IMR-90 (cell line): ENCODE measurements around the gene NFKBIE. TPM values are rescaled to one million over a fixed set of nuclear protein-coding genes. Genes with fewer than 3 reads are reported as not detected.

Experiments
- ATAC-seq: fragments of 200-7000 bp; cut with Tn5 transposase; 2 replicates; pipeline ENCODE4 v1.9.1; 2020; ENCODE audit warnings: low read depth, mild to moderate bottlenecking, moderate library complexity
- BruUV-seq: library from RNA; stranded (reverse); fragments of 400-500 nt; replicated peaks from 2 replicates; lab custom pipeline; 2021; lab: Mats Ljungman, UMichigan
- CTCF ChIA-PET: fragments of 300-600 bp; formaldehyde crosslinking; extraction: SDS; loops from one replicate; lab custom pipeline; 2021; ENCODE audit warnings: antibody characterized with exemption; lab: Yijun Ruan, JAX
- POLR2A ChIA-PET: fragments of 300-600 bp; sonication (Branson Sonifier 250); formaldehyde crosslinking; loops from one replicate; lab custom pipeline; 2022; ENCODE audit warnings: antibody characterized with exemption; ENCODE audit not compliant: unreplicated experiment; lab: Charles Lee
- DNase-seq: peaks from one replicate; pipeline ENCODE4 v3.0.0; 2013
- H2AFZ ChIP-seq: replicated peaks from 2 replicates; pipeline ENCODE3; 2013; ENCODE audit warnings: low read length, mild to moderate bottlenecking; ENCODE audit not compliant: poor library complexity
- H2AK5ac ChIP-seq: 2 replicates; pipeline ENCODE4 v1.6.1; 2013; ENCODE audit warnings: low read depth, low read length, inconsistent platforms
- H2AK9ac ChIP-seq: replicated peaks from 2 replicates; pipeline ENCODE3; 2013; ENCODE audit warnings: mild to moderate bottlenecking, low read depth, low read length, moderate library complexity; ENCODE audit not compliant: poor library complexity
- H2BK120ac ChIP-seq: 2 replicates; pipeline ENCODE4 v1.6.1; 2013; ENCODE audit warnings: low read depth, low read length, inconsistent platforms
- H2BK15ac ChIP-seq: 3 replicates; pipeline ENCODE4 v1.6.1; 2013; ENCODE audit warnings: low read depth, low read length, inconsistent platforms
- H2BK20ac ChIP-seq: 2 replicates; pipeline ENCODE4 v1.6.1; 2013; ENCODE audit warnings: low read depth, mild to moderate bottlenecking, inconsistent platforms, low read length, moderate library complexity
- H2BK5ac ChIP-seq: 2 replicates; pipeline ENCODE4 v1.6.1; 2013; ENCODE audit warnings: mild to moderate bottlenecking, low read depth, low read length, inconsistent platforms; ENCODE audit not compliant: poor library complexity, severe bottlenecking
- H3K14ac ChIP-seq: replicated peaks from 2 replicates; pipeline ENCODE4 v1.6.1; 2013; ENCODE audit warnings: low read depth, low read length, inconsistent platforms
- H3K18ac ChIP-seq: 2 replicates; pipeline ENCODE4 v1.6.1; 2013; ENCODE audit warnings: low read depth, low read length, control low read depth
- H3K23ac ChIP-seq: 2 replicates; pipeline ENCODE4 v1.6.1; 2013; ENCODE audit warnings: low read depth, low read length, inconsistent platforms
- H3K27ac ChIP-seq: 2 replicates; pipeline ENCODE4 v1.5.1; 2013; ENCODE audit warnings: mild to moderate bottlenecking, control low read depth, low read length; ENCODE audit not compliant: insufficient read depth
- H3K27me3 ChIP-seq: 2 replicates; pipeline ENCODE4 v1.6.1; 2013; ENCODE audit warnings: low read length; ENCODE audit not compliant: control insufficient read depth, insufficient read depth
- H3K36me3 ChIP-seq: 2 replicates; pipeline ENCODE4 v1.6.1; 2013; ENCODE audit warnings: low read length, mixed read lengths; ENCODE audit not compliant: control insufficient read depth, insufficient read depth
- H3K4ac ChIP-seq: 2 replicates; pipeline ENCODE4 v1.6.1; 2013; ENCODE audit warnings: low read depth, low read length, inconsistent platforms
- H3K4me1 ChIP-seq: 2 replicates; pipeline ENCODE4 v1.6.1; 2013; ENCODE audit warnings: low read length, mixed read lengths; ENCODE audit not compliant: control insufficient read depth, insufficient read depth
- H3K4me2 ChIP-seq: 2 replicates; pipeline ENCODE4 v1.6.1; 2013; ENCODE audit warnings: low read depth, mild to moderate bottlenecking, control low read depth, low read length, moderate library complexity
- H3K4me3 ChIP-seq: 2 replicates; pipeline ENCODE4 v1.5.1; 2013; ENCODE audit warnings: low read depth, mild to moderate bottlenecking, control low read depth, low read length, moderate library complexity; ENCODE audit not compliant: insufficient read depth
- H3K56ac ChIP-seq: 2 replicates; pipeline ENCODE4 v1.6.1; 2013; ENCODE audit warnings: low read length, inconsistent platforms; ENCODE audit not compliant: insufficient read depth; ENCODE audit errors: extremely low read depth
- H3K79me1 ChIP-seq, 2 experiments: 2 replicates each; pipeline ENCODE4 v1.6.1; 2013; ENCODE audit warnings: low read length in 2 of 2, inconsistent platforms in 1 of 2, low read depth in 1 of 2
- H3K9ac ChIP-seq: 2 replicates; pipeline ENCODE4 v1.6.1; 2013; ENCODE audit warnings: low read depth, low read length, control low read depth
- H3K9me1 ChIP-seq: 2 replicates; pipeline ENCODE4 v1.6.1; 2013; ENCODE audit warnings: low read length, inconsistent platforms; ENCODE audit not compliant: insufficient read depth
- H3K9me3 ChIP-seq: 2 replicates; pipeline ENCODE4 v1.6.1; 2013; ENCODE audit warnings: low read length; ENCODE audit not compliant: control insufficient read depth, insufficient read depth
- H4K20me1 ChIP-seq: 2 replicates; pipeline ENCODE4 v1.6.1; 2013; ENCODE audit warnings: low read length, inconsistent platforms; ENCODE audit not compliant: insufficient read depth
- H4K5ac ChIP-seq: 2 replicates; pipeline ENCODE4 v1.6.1; 2013; ENCODE audit warnings: mild to moderate bottlenecking, low read depth, low read length, control low read depth
- H4K8ac ChIP-seq, 2 experiments: 2 replicates each; pipeline ENCODE4 v1.6.1; 2013; ENCODE audit warnings: low read depth in 2 of 2, low read length in 2 of 2, control low read depth in 1 of 2, inconsistent platforms in 1 of 2
- H4K91ac ChIP-seq: 2 replicates; pipeline ENCODE4 v1.6.1; 2013; ENCODE audit warnings: low read depth, low read length, inconsistent platforms; ENCODE audit not compliant: insufficient read depth
- BHLHE40 ChIP-seq: fragments of 150-350 bp; IDR thresholded peaks from 2 replicates; pipeline ENCODE4 v1.6.1; 2016; ENCODE audit warnings: mild to moderate bottlenecking, low read depth, low read length
- CEBPB ChIP-seq: IDR thresholded peaks from 2 replicates; pipeline ENCODE4 v1.6.1; 2012; ENCODE audit warnings: low read depth, low read length, improper control_type of control experiment
- CHD1 ChIP-seq: IDR thresholded peaks from 2 replicates; pipeline ENCODE4 v1.6.1; 2012; ENCODE audit warnings: low read depth, low read length, improper control_type of control experiment
- ELK1 ChIP-seq: fragments of 150-350 bp; IDR thresholded peaks from 2 replicates; pipeline ENCODE4 v1.6.1; 2016; ENCODE audit warnings: low read depth, mild to moderate bottlenecking, low read length, moderate library complexity, borderline replicate concordance
- POLR2A ChIP-seq: IDR thresholded peaks from 2 replicates; pipeline ENCODE4 v1.6.1; 2012; ENCODE audit warnings: mild to moderate bottlenecking, low read depth, low read length
- RFX5 ChIP-seq: IDR thresholded peaks from 2 replicates; pipeline ENCODE4 v1.8.0; 2012; ENCODE audit warnings: low read depth, mild to moderate bottlenecking, low read length, moderate library complexity
- WGBS, 2 experiments: methylation state at CpG; one replicate each; pipeline versions ENCODE4 v1.1.5 to v1.1.7; 2013; ENCODE audit warnings: missing lambda C conversion rate in 2 of 2; ENCODE audit not compliant: insufficient read length in 1 of 2; ENCODE audit errors: extremely low coverage in 2 of 2; 5-methylcytosine and 5-hydroxymethylcytosine counted together
- dilution Hi-C: fragments of 300-500 bp; cut with HindIII; formaldehyde crosslinking; loops from one replicate; pipeline ENCODE4 v1.14.3; 2018; ENCODE audit warnings: low sequenced_read_pairs; ENCODE audit not compliant: unreplicated experiment
- in situ Hi-C: fragments of 300-500 bp; cut with MboI; formaldehyde crosslinking; loops from 3 replicates; pipeline ENCODE4 v1.14.3; 2019; ENCODE audit warnings: low sequenced_read_pairs, inconsistent platforms, mixed read lengths
- intact Hi-C: fragments of 100-400 bp; cut with micrococcal nuclease; formaldehyde crosslinking; loops from 2 replicates; pipeline ENCODE4 v1.10.0; 2022
- polyA plus RNA-seq, 3 experiments: library from polyadenylated mRNA; depleted of rRNA; stranded (reverse); fragments of >200 nt; gene quantifications; 2 replicates each; pipeline ENCODE4 v1.2.3, GENCODE V29; 2012; ENCODE audit warnings: low replicate concordance in 1 of 3
- total RNA-seq: library from RNA; depleted of rRNA; stranded (reverse); fragments of >200 nt; gene quantifications from 2 replicates; pipeline ENCODE4 v1.2.3, GENCODE V29; 2012
- TF ChIP-seq, protein P1 (sequence below): fragments of 150-350 bp; IDR thresholded peaks from 2 replicates; pipeline ENCODE4 v1.6.1; 2017; ENCODE audit warnings: mild to moderate bottlenecking, antibody characterized with exemption, low read length, low read depth

Gene NFKBIE
- total and polyA plus RNA-seq, 2 of the 4 experiments (the other 2 are of a cell fraction) = 7.9 to 13.0 TPM

GRCh38 chr6:44245391-44245911, 19.9 kb downstream of the NFKBIE start (continued):
- TF ChIP-seq CEBPB (no peak), POLR2A (no peak)
- TF ChIP-seq, protein P1, sequence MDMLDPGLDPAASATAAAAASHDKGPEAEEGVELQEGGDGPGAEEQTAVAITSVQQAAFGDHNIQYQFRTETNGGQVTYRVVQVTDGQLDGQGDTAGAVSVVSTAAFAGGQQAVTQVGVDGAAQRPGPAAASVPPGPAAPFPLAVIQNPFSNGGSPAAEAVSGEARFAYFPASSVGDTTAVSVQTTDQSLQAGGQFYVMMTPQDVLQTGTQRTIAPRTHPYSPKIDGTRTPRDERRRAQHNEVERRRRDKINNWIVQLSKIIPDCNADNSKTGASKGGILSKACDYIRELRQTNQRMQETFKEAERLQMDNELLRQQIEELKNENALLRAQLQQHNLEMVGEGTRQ = no peak

DNA sequence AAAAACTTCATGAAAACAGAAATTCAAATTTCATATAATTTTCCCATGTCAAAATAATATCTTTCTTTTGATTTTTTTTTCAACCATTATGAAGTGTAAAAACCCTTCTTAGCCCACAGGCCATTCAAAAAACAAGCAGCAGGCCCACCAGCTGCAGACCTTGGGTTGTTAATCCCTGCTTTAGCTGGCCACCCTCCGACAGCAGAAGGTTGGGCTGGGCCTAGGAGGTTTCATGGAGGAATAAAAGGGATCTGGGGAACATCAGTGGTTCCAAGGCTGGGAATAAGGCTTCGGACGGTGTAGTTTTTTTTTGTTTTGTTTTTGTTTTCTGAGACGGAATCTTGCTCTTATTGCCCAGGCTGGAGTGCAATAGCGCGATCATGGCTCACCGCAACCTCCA, 22.0 kb downstream of the NFKBIE start:
- H3K9ac ChIP-seq = no peak overlapping the region
- H3K4me2 ChIP-seq = no peak overlapping the region
- no CpG with 5 or more reads among the region's 7 CpGs for WGBS, 2 experiments
- H3K4me1 ChIP-seq = peaks cover 3% of the 10 kb centered on the region
- DNase-seq (no peak), ATAC-seq (no peak)
- no peak overlapping the region for H4K5ac ChIP-seq
- H2AK9ac ChIP-seq = no peak overlapping the region
- H2AFZ ChIP-seq = no peak overlapping the region
- peaks cover 8% of the 10 kb centered on the region for H3K9me1 ChIP-seq
- intact Hi-C loops = no loop called here
- H3K27me3 ChIP-seq = no peaks in the 10 kb centered on the region
- dilution Hi-C loops = no loop called here
- H3K23ac ChIP-seq = no peak overlapping the region
- TF ChIP-seq RFX5 (no peak), POLR2A (no peak), ELK1 (no peak), BHLHE40 (no peak), CHD1 (no peak)
- in situ Hi-C loops = no loop called here
- H4K20me1 ChIP-seq = peaks cover 15% of the 10 kb centered on the region
- POLR2A ChIA-PET = no interaction called here
- no peak overlapping the region for H3K18ac ChIP-seq
- H3K56ac ChIP-seq = no peak overlapping the region
- H3K4me3 ChIP-seq = no peak overlapping the region
- no peak overlapping the region for H4K8ac ChIP-seq
- no peaks in the 10 kb centered on the region for H3K36me3 ChIP-seq
- H3K14ac ChIP-seq = no peak overlapping the region
- H3K9me3 ChIP-seq = no peaks in the 10 kb centered on the region
- no peak overlapping the region for H2AK5ac ChIP-seq
- peaks cover 0 to 20% of the 10 kb centered on the region in 2 experiments; a peak in 2 of 4 replicates for H3K79me1 ChIP-seq
- no peak overlapping the region for H2BK20ac ChIP-seq
- no TSS peak for BruUV-seq
- no peak overlapping the region for H2BK15ac ChIP-seq
- no peak overlapping the region for H4K91ac ChIP-seq
- H2BK120ac ChIP-seq = no peak overlapping the region
- H3K27ac ChIP-seq = no peak overlapping the region
- H2BK5ac ChIP-seq = no peak overlapping the region
- no peak overlapping the region for H3K4ac ChIP-seq
- CTCF ChIA-PET = no interaction called here
